CD14-positive monocyte (primary cell): ENCODE measurements around the gene EREG. TPM values are rescaled to one million over a fixed set of nuclear protein-coding genes. Genes with fewer than 3 reads are reported as not detected.
A peak's percentile ranks its signal among the peaks of the same experiment; 100 is the strongest.

ENCODE experiments used
- DNase-seq, 3 donors: peaks; one replicate each; pipeline ENCODE4 v3.0.0-alpha.2; 2011 to 2022
- H2AFZ ChIP-seq: 2 replicates; pipeline ENCODE4 v1.6.0; 2012; ENCODE audit warnings: mild to moderate bottlenecking, low read depth, low read length, inconsistent platforms; ENCODE audit not compliant: insufficient read depth, poor library complexity, severe bottlenecking
- H3K27ac ChIP-seq, 2 donors: 1 replicate in 1 of 2; 2 replicates in 1 of 2; pipeline ENCODE4 v1.5.1; 2012 to 2013; ENCODE audit warnings: low read length in 2 of 2, control low read depth in 1 of 2, inconsistent platforms in 1 of 2, low read depth in 1 of 2, mild to moderate bottlenecking in 1 of 2
- H3K27me3 ChIP-seq, 2 donors: one replicate each; pipeline versions ENCODE4 v1.6.0 to v1.6.1; 2011 to 2013; ENCODE audit warnings: low read length in 2 of 2; ENCODE audit not compliant: control insufficient read depth in 2 of 2, insufficient read depth in 2 of 2
- H3K36me3 ChIP-seq, 2 donors: replicated peaks in 1 of 2; 1 replicate in 1 of 2; 2 replicates in 1 of 2; pipeline versions ENCODE4 v1.5.1 to v1.6.1; 2012 to 2013; ENCODE audit warnings: low read length in 2 of 2, control low read depth in 1 of 2, inconsistent platforms in 1 of 2, mild to moderate bottlenecking in 1 of 2; ENCODE audit not compliant: insufficient read depth in 2 of 2, control insufficient read depth in 1 of 2
- H3K4me1 ChIP-seq, 2 donors: 1 replicate in 1 of 2; 2 replicates in 1 of 2; pipeline versions ENCODE4 v1.5.1 to v1.6.1; 2012 to 2013; ENCODE audit warnings: low read length in 2 of 2, control low read depth in 1 of 2, inconsistent platforms in 1 of 2, mild to moderate bottlenecking in 1 of 2, moderate library complexity in 1 of 2; ENCODE audit not compliant: insufficient read depth in 2 of 2, control insufficient read depth in 1 of 2
- H3K4me2 ChIP-seq: replicated peaks from 2 replicates; pipeline ENCODE3; 2012; ENCODE audit warnings: low read length, moderate library complexity, mild to moderate bottlenecking; ENCODE audit not compliant: poor library complexity, severe bottlenecking; ENCODE audit errors: extremely low read depth
- H3K4me3 ChIP-seq, 3 experiments: fragments of 200-600 bp in 1 of 3; sonication (generic) in 1 of 3; replicated peaks in 1 of 3; 1 replicate in 2 of 3; 2 replicates in 1 of 3; pipeline ENCODE4 v1.5.1; 2011 to 2013; ENCODE audit warnings: low read length in 3 of 3, mild to moderate bottlenecking in 3 of 3, control low read depth in 2 of 3, low read depth in 2 of 3, inconsistent platforms in 1 of 3, moderate library complexity in 1 of 3
- H3K79me2 ChIP-seq: 2 replicates; pipeline ENCODE4 v1.6.0; 2012; ENCODE audit warnings: mild to moderate bottlenecking, control low read depth, inconsistent platforms, low read length, moderate library complexity; ENCODE audit not compliant: insufficient read depth
- H3K9ac ChIP-seq: 2 replicates; pipeline ENCODE4 v1.6.0; 2017; ENCODE audit warnings: low read length, mild to moderate bottlenecking; ENCODE audit not compliant: insufficient read depth, poor library complexity, severe bottlenecking
- H3K9me3 ChIP-seq, 2 donors: replicated peaks in 1 of 2; 1 replicate in 1 of 2; 2 replicates in 1 of 2; pipeline versions ENCODE4 v1.5.1 to v1.6.1; 2012 to 2013; ENCODE audit warnings: low read length in 2 of 2, control low read depth in 1 of 2; ENCODE audit not compliant: control insufficient read depth in 1 of 2, insufficient read depth in 1 of 2
- H4K20me1 ChIP-seq: 2 replicates; pipeline ENCODE4 v1.6.0; 2012; ENCODE audit warnings: mild to moderate bottlenecking, low read length, control low read depth, moderate library complexity; ENCODE audit not compliant: insufficient read depth
- H3K27ac Mint-ChIP-seq, 7 donors: one replicate each; pipeline ENCODE4 v1.8.0; 2020; ENCODE audit warnings: mild to moderate bottlenecking in 7 of 7, mixed read lengths in 7 of 7, moderate library complexity in 6 of 7, inconsistent platforms in 2 of 7
- H3K27me3 Mint-ChIP-seq, 3 donors: one replicate each; pipeline ENCODE4 v1.8.0; 2021 to 2022; ENCODE audit warnings: low read depth in 3 of 3, mild to moderate bottlenecking in 3 of 3, mixed read lengths in 3 of 3, moderate library complexity in 3 of 3, inconsistent platforms in 1 of 3
- H3K36me3 Mint-ChIP-seq, 2 donors: one replicate each; pipeline ENCODE4 v1.8.0; 2020; ENCODE audit warnings: mixed read lengths in 2 of 2, inconsistent platforms in 1 of 2, mild to moderate bottlenecking in 1 of 2
- H3K4me1 Mint-ChIP-seq: one replicate; pipeline ENCODE4 v1.8.0; 2020; ENCODE audit warnings: mild to moderate bottlenecking, mixed read lengths
- H3K4me3 Mint-ChIP-seq, 2 donors: one replicate each; pipeline ENCODE4 v1.8.0; 2020; ENCODE audit warnings: mild to moderate bottlenecking in 2 of 2, mixed read lengths in 2 of 2, moderate library complexity in 1 of 2
- H3K9me3 Mint-ChIP-seq, 7 donors: one replicate each; pipeline ENCODE4 v1.8.0; 2020 to 2022; ENCODE audit warnings: mixed read lengths in 7 of 7, mild to moderate bottlenecking in 6 of 7, moderate library complexity in 6 of 7, inconsistent platforms in 2 of 7
- WGBS: methylation state at CpG from one replicate; pipeline ENCODE4 v1.1.5; 2013; ENCODE audit warnings: missing lambda C conversion rate; ENCODE audit not compliant: insufficient coverage; 5-methylcytosine and 5-hydroxymethylcytosine counted together
- intact Hi-C, 2 donors: fragments of 100-400 bp; cut with micrococcal nuclease; formaldehyde crosslinking; loops; one replicate each; pipeline versions ENCODE4 v1.15.0 to v1.15.1; 2023
- polyA plus RNA-seq, 3 donors: library from polyadenylated mRNA; depleted of rRNA in 1 of 3; unstranded in 2 of 3; stranded (reverse) in 1 of 3; fragments of 300-500 nt in 2 of 3; fragments of >200 nt in 1 of 3; fragmentation: Illumina TruSeq in 2 of 3; gene quantifications; 1 replicate in 2 of 3; 2 replicates in 1 of 3; pipeline ENCODE4 v1.2.3, GENCODE V29; 2012 to 2021
- TF ChIP-seq, protein P1 (sequence below): fragments of 200-600 bp; IDR thresholded peaks from one replicate; pipeline ENCODE4 v1.8.0; 2022; ENCODE audit warnings: antibody characterized with exemption, mild to moderate bottlenecking

The EREG gene
- polyA plus RNA-seq, 3 donors = 2.7 to 17.2 (median 8.2) TPM

DNA sequence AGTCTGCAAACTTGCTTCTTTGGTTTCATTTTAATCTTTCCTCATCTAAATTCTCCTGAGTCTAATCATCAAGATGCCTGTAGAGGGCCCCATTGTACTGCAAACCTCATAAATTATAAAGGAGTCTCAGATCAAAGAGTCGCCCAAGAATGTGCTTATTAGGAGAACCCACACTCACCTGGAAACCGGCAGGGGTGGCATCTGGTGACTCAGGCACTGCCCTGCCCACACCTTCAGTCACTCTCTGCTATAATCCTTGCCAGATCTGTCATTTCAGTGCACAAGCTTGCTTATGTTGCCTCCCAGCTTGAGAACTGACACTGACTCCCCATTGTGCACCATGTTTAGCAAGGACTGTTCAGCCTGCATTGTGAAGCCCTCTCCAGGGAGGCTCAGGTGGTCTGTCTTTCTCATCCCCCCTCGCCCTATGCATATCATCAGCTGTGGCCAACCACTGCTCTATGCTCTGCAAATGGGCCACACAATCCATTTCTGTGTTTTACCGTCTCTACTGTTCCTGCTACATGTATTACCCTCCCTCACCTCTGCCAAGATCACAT is 44.3 kb upstream of the EREG start:
- Histone ChIP-seq H3K4me2 (no peak overlapping the region), H3K79me2 (no peaks in the 10 kb centered on the region), H3K9ac (no peak overlapping the region), H3K4me1 (peaks cover 4 to 8% of the 10 kb centered on the region in 2 donors), H3K4me3 (no peak overlapping the region), H3K27ac (no peak overlapping the region), H3K9me3 (no peaks in the 10 kb centered on the region), H4K20me1 (no peaks in the 10 kb centered on the region), H3K36me3 (no peaks in the 10 kb centered on the region), H3K27me3 (no peaks in the 10 kb centered on the region), H2AFZ (peak overlapping the region; percentile 38)
- peaks cover 0 to 2% (median 0%) of the 10 kb centered on the region in 3 donors for H3K27me3 Mint-ChIP-seq
- 40% methylated on average over 4 of the region's 4 CpGs for WGBS
- H3K4me3 Mint-ChIP-seq = peak overlapping the region; percentile 60 to 63
- intact Hi-C loops = loop anchor here (5.0 to 10.0 kb wide), 7 partner anchors 47 to 352 kb away; partner anchors contain the start of genes AREG (in 1 of the 2) and EREG (in 1 of the 2)
- peaks cover 22% of the 10 kb centered on the region for H3K4me1 Mint-ChIP-seq
- no peaks in the 10 kb centered on the region for H3K36me3 Mint-ChIP-seq
- peak overlapping the region in 4 of 7 donors; percentile 6 to 45 (median 24) for H3K27ac Mint-ChIP-seq
- peak; percentile 47 to 77 (median 71) for DNase-seq
- no peaks in the 10 kb centered on the region for H3K9me3 Mint-ChIP-seq
- TF ChIP-seq, protein P1, sequence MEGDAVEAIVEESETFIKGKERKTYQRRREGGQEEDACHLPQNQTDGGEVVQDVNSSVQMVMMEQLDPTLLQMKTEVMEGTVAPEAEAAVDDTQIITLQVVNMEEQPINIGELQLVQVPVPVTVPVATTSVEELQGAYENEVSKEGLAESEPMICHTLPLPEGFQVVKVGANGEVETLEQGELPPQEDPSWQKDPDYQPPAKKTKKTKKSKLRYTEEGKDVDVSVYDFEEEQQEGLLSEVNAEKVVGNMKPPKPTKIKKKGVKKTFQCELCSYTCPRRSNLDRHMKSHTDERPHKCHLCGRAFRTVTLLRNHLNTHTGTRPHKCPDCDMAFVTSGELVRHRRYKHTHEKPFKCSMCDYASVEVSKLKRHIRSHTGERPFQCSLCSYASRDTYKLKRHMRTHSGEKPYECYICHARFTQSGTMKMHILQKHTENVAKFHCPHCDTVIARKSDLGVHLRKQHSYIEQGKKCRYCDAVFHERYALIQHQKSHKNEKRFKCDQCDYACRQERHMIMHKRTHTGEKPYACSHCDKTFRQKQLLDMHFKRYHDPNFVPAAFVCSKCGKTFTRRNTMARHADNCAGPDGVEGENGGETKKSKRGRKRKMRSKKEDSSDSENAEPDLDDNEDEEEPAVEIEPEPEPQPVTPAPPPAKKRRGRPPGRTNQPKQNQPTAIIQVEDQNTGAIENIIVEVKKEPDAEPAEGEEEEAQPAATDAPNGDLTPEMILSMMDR = peak; percentile 81

DNA sequence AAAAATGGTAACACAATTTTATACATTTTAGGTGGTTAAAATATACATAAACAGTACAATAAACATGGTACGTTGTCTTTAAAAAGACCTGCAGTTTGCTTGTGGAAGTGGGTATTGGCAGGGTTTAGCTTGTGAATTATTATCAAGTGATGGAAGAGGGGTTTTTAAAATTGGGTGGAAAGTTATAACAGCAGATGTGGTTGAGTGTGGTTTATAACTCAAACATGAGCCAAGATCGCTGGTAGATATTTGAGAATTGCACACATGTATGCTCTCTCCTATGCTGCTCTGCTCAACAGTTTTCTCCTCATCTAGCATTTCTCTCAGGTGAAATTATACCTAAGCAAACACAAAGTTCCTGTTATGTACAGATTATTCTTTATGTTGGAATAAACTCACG is 42.6 kb upstream of the EREG start:
- Mint-ChIP-seq H3K9me3 (no peaks in the 10 kb centered on the region), H3K4me3 (no peak overlapping the region), H3K27me3 (peaks cover 0 to 2% (median 0%) of the 10 kb centered on the region in 3 donors), H3K27ac (no peak overlapping the region), H3K36me3 (no peaks in the 10 kb centered on the region), H3K4me1 (peaks cover 15% of the 10 kb centered on the region)
- no peaks in the 10 kb centered on the region for H4K20me1 ChIP-seq
- intact Hi-C loops = loop anchor here (5.0 to 10.0 kb wide), 7 partner anchors 45 to 350 kb away; partner anchors contain the start of genes AREG (in 1 of the 2) and EREG (in 1 of the 2)
- no peak overlapping the region for H3K4me3 ChIP-seq
- no CpG with 5 or more reads among the region's 3 CpGs for WGBS
- DNase-seq = no peak
- H3K27me3 ChIP-seq = no peaks in the 10 kb centered on the region
- peak overlapping the region; percentile 6 for H2AFZ ChIP-seq
- H3K9me3 ChIP-seq = no peaks in the 10 kb centered on the region
- H3K79me2 ChIP-seq = no peaks in the 10 kb centered on the region
- no peak overlapping the region for H3K9ac ChIP-seq
- H3K36me3 ChIP-seq = no peaks in the 10 kb centered on the region
- no peak overlapping the region for H3K27ac ChIP-seq
- peaks cover 0 to 3% of the 10 kb centered on the region in 2 donors for H3K4me1 ChIP-seq
- TF ChIP-seq, protein P1 = no peak
- H3K4me2 ChIP-seq = no peak overlapping the region
